Mucosa of gallbladder (tissue), 1 donor: ENCODE data around the gene ERRFI1. TPM values are rescaled to one million over a fixed set of nuclear protein-coding genes. Genes with fewer than 3 reads are reported as not detected.

Source experiments
- DNase-seq: peaks from one replicate; pipeline ENCODE4 v3.0.0-alpha.2; 2020; ENCODE audit warnings: low spot score
- total RNA-seq: library from RNA; stranded (reverse); gene quantifications from one replicate; pipeline ENCODE4 v1.2.1, GENCODE V29; 2021
- donor health status: DM: no; HTN: no; CAD: no.

The ERRFI1 gene
- total RNA-seq, 1 donor from 2014 or later, result 76.8 TPM

- DNase-seq, result no peak
These were observed 20.3 kb upstream of the ERRFI1 start for GRCh38 chr1:8046391-8046790.

GRCh38 chr1:8043621-8044020 is 17.5 kb upstream of the ERRFI1 start:
- DNase-seq, result no peak

GRCh38 chr1:8042134-8042533 is 16.0 kb upstream of the ERRFI1 start:
- DNase-seq, result no peak

GRCh38 chr1:8040586-8040985 is 14.5 kb upstream of the ERRFI1 start:
- peak; percentile 89 for DNase-seq

GRCh38 chr1:8039071-8039470 is 13.0 kb upstream of the ERRFI1 start:
- DNase-seq, result no peak

GRCh38 chr1:8035289-8035688 is 9.2 kb upstream of the ERRFI1 start:
- no peak for DNase-seq

- no peak for DNase-seq
These were observed 7.2 kb upstream of the ERRFI1 start for GRCh38 chr1:8033322-8033721.

GRCh38 chr1:8032366-8032910 is 6.3 kb upstream of the ERRFI1 start:
- no peak for DNase-seq

- DNase-seq, result no peak
These were observed 5.2 kb upstream of the ERRFI1 start for GRCh38 chr1:8031176-8031785.

GRCh38 chr1:8028571-8028910 is 2.4 kb upstream of the ERRFI1 start:
- no peak for DNase-seq

- DNase-seq, result no peak
These were observed 1.9 kb upstream of the ERRFI1 start for GRCh38 chr1:8027748-8028570.

- DNase-seq, result peak; percentile 74
These were observed 1.1 kb upstream of the ERRFI1 start for GRCh38 chr1:8026976-8027747.

GRCh38 chr1:8025671-8026144 is 401 bp downstream of the ERRFI1 start:
- DNase-seq, result no peak

- DNase-seq, result no peak
These were observed 943 bp downstream of the ERRFI1 start for GRCh38 chr1:8025061-8025670.

GRCh38 chr1:8024329-8024728 is 1.8 kb downstream of the ERRFI1 start:
- no peak for DNase-seq

GRCh38 chr1:8023995-8024313 is 2.2 kb downstream of the ERRFI1 start:
- DNase-seq, result no peak

GRCh38 chr1:8023287-8023994 is 2.7 kb downstream of the ERRFI1 start:
- DNase-seq, result no peak

GRCh38 chr1:8022395-8023286 is 3.5 kb downstream of the ERRFI1 start:
- DNase-seq, result no peak

GRCh38 chr1:8021676-8022266 is 4.3 kb downstream of the ERRFI1 start:
- DNase-seq, result no peak

- peak; percentile 76 for DNase-seq
These were observed 6.1 kb downstream of the ERRFI1 start for GRCh38 chr1:8020032-8020431.
